Measurements from ENCODE around the gene REV3L. TPM values are rescaled to one million over a fixed set of nuclear protein-coding genes. Genes with fewer than 3 reads are reported as not detected.

The REV3L gene
- total RNA-seq, 2 experiments from 2014 or later: 29.2 to 30.0 TPM

- ATAC-seq: no peak
- H3K27me3 Mint-ChIP-seq (ENCODE audit: low read depth): no peaks in the 10 kb centered on the region
- peaks cover 11% of the 10 kb centered on the region for H3K36me3 Mint-ChIP-seq (ENCODE audit: low read depth)
- CTCF ChIA-PET: no interaction called here
- H3K4me1 Mint-ChIP-seq (ENCODE audit: low read depth): peaks cover 20% of the 10 kb centered on the region
- no peak for DNase-seq
- H3K27ac Mint-ChIP-seq: no peak overlapping the region
- POLR2A ChIA-PET: interaction anchor here (0.5 kb wide), 1 partner anchor 552 kb away, joined by 3 read pairs; no protein-coding TSS in a partner anchor
- no peak overlapping the region for H3K4me3 Mint-ChIP-seq
- peaks cover 3% of the 10 kb centered on the region for H3K9me3 Mint-ChIP-seq (ENCODE audit: insufficient read depth)
Measured at GRCh38 chr6:111439171-111439570, 43.8 kb downstream of the REV3L start.

DNA sequence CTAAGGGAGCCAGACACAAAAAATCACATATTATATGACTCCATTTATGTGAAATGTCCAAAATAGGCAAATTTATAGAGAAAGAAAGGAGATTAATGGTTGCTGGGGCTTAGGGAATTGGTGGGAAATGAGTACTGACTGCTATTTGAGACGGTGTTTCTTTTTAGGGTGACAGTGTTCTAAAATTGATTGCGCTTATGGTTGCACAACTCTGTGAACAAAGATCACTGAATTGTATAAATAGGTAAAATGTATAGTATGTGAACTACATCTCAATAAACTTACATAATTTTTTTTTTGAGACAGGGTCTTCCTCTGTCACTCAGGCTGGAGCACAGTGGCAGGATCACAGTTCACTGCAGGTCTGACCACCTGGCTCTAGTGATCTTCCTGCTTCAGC, 45.4 kb downstream of the REV3L start:
- CTCF ChIA-PET: no interaction called here

GRCh38 chr6:111432511-111432910, 50.5 kb downstream of the REV3L start:
- DNase-seq (no peak), ATAC-seq (no peak)
- H3K9me3 Mint-ChIP-seq (ENCODE audit: insufficient read depth): peaks cover 27% of the 10 kb centered on the region
- ChIA-PET CTCF (no interaction called here), POLR2A (no interaction called here)
- peaks cover 36% of the 10 kb centered on the region for H3K36me3 Mint-ChIP-seq (ENCODE audit: low read depth)
- no peak overlapping the region for H3K27ac Mint-ChIP-seq
- no peak overlapping the region for H3K4me3 Mint-ChIP-seq
- H3K27me3 Mint-ChIP-seq (ENCODE audit: low read depth): no peaks in the 10 kb centered on the region
- H3K4me1 Mint-ChIP-seq (ENCODE audit: low read depth): peaks cover 30% of the 10 kb centered on the region

More for the DNA sequence above, 45.4 kb downstream of the REV3L start:
- no peaks in the 10 kb centered on the region for H3K27me3 Mint-ChIP-seq (ENCODE audit: low read depth)
- peaks cover 10% of the 10 kb centered on the region for H3K36me3 Mint-ChIP-seq (ENCODE audit: low read depth)
- POLR2A ChIA-PET: no interaction called here
- peaks cover 25% of the 10 kb centered on the region for H3K4me1 Mint-ChIP-seq (ENCODE audit: low read depth)
- peaks cover 3% of the 10 kb centered on the region for H3K9me3 Mint-ChIP-seq (ENCODE audit: insufficient read depth)
- DNase-seq (no peak), ATAC-seq (no peak)
- H3K27ac Mint-ChIP-seq: no peak overlapping the region
- no peak overlapping the region for H3K4me3 Mint-ChIP-seq

GRCh38 chr6:111430605-111431376, 52.2 kb downstream of the REV3L start:
- Mint-ChIP-seq H3K27me3 (ENCODE audit: low read depth) (no peaks in the 10 kb centered on the region), H3K36me3 (ENCODE audit: low read depth) (peaks cover 39% of the 10 kb centered on the region)
- DNase-seq: no peak

DNA sequence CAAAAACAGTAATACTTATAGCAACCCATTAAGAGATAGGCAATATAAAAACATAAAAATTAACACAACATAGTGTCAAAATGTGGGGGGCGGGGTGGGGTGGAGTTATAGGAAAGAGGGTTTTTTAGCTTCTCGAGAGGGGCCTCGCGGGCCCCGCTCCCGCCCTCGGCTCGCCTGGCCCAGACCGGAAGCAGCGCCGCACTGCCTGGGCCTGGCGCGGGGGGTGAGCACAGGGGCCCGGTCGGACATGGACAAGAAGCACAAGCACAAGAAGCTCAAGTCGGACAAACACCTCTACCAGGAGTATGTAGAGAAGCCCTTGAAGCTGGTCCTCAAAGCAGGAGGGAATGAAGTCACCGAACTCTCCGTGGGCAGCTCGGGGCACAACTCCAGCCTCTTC, 53.4 kb downstream of the REV3L start:
- Mint-ChIP-seq H3K4me3 (no peak overlapping the region), H3K27me3 (ENCODE audit: low read depth) (no peaks in the 10 kb centered on the region), H3K4me1 (ENCODE audit: low read depth) (peaks cover 27% of the 10 kb centered on the region), H3K36me3 (ENCODE audit: low read depth) (peaks cover 32% of the 10 kb centered on the region), H3K9me3 (ENCODE audit: insufficient read depth) (peaks cover 25% of the 10 kb centered on the region), H3K27ac (no peak overlapping the region)
- POLR2A ChIA-PET: interaction anchor here (0.6 kb wide), 1 partner anchor 24 kb away, joined by 3 read pairs; no protein-coding TSS in a partner anchor
- DNase-seq: no peak
- no peak for ATAC-seq
- CTCF ChIA-PET: interaction anchor here (2.3 kb wide), 1 partner anchor 171 kb away, joined by 6 read pairs; a partner anchor contains a TSS

More at GRCh38 chr6:111430605-111431376, 52.2 kb downstream of the REV3L start:
- ChIA-PET CTCF (interaction anchor here (2.3 kb wide), 1 partner anchor 172 kb away, joined by 6 read pairs; a partner anchor contains a TSS), POLR2A (no interaction called here)
- peaks cover 28% of the 10 kb centered on the region for H3K9me3 Mint-ChIP-seq (ENCODE audit: insufficient read depth)
- peaks cover 32% of the 10 kb centered on the region for H3K4me1 Mint-ChIP-seq (ENCODE audit: low read depth)
- no peak overlapping the region for H3K4me3 Mint-ChIP-seq
- no peak overlapping the region for H3K27ac Mint-ChIP-seq
- no peak for ATAC-seq

- peaks cover 30% of the 10 kb centered on the region for H3K36me3 Mint-ChIP-seq (ENCODE audit: low read depth)
- peaks cover 30% of the 10 kb centered on the region for H3K4me1 Mint-ChIP-seq (ENCODE audit: low read depth)
- no peak for ATAC-seq
- ChIA-PET CTCF (interaction anchor here (2.3 kb wide), 1 partner anchor 170 kb away, joined by 6 read pairs; a partner anchor contains a TSS), POLR2A (interaction anchor here (0.6 kb wide), 1 partner anchor 23 kb away, joined by 3 read pairs; no protein-coding TSS in a partner anchor)
- H3K4me3 Mint-ChIP-seq: no peak overlapping the region
- H3K9me3 Mint-ChIP-seq (ENCODE audit: insufficient read depth): peaks cover 25% of the 10 kb centered on the region
- H3K27ac Mint-ChIP-seq: no peak overlapping the region
- no peak for DNase-seq
- no peaks in the 10 kb centered on the region for H3K27me3 Mint-ChIP-seq (ENCODE audit: low read depth)
Measured at GRCh38 chr6:111428811-111429210, 54.2 kb downstream of the REV3L start.

DNA sequence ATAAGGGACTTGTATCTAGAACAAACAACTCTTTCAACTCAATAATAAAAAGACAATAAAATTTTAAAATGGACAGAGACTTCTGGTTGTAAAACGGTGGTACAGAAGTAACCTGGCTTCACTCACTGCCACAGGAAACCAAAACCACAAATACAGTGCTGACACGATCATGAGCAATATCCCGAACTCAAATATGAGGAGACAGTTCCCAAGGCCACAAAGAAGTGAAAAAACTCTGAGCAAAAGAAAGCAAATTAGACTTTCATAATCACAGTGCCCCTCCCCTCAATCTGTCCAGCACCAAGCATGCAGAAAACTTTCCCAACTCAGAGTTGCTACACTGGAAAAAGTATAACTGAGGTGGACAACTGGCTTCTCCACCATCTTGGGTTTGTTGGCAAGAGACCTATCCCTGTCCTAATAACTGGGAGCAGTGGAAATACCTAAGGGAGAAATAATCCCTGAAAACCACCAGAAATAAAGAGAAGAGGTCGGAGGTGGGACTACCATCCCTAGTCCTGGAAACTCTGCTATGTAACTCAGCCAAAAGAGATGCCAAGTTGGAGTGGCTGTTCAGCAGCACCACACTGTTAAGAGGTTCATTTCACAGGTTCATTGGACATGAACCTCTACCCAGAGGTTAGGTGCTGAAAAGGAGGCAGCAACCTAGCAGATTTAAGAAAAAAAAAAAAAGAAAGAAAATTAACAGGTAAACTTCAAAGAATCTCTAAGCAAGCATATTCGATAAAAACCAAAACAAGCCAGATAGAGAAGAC, 55.5 kb downstream of the REV3L start:
- Mint-ChIP-seq H3K27ac (peak overlapping the region; percentile 47), H3K4me3 (peak overlapping the region; percentile 44), H3K36me3 (ENCODE audit: low read depth) (peaks cover 30% of the 10 kb centered on the region), H3K27me3 (ENCODE audit: low read depth) (no peaks in the 10 kb centered on the region), H3K4me1 (ENCODE audit: low read depth) (peaks cover 30% of the 10 kb centered on the region), H3K9me3 (ENCODE audit: insufficient read depth) (peaks cover 25% of the 10 kb centered on the region)
- CTCF ChIA-PET: no interaction called here
- POLR2A ChIA-PET: no interaction called here
- DNase-seq: peak; percentile 41
- peak; percentile 80 for ATAC-seq

DNA sequence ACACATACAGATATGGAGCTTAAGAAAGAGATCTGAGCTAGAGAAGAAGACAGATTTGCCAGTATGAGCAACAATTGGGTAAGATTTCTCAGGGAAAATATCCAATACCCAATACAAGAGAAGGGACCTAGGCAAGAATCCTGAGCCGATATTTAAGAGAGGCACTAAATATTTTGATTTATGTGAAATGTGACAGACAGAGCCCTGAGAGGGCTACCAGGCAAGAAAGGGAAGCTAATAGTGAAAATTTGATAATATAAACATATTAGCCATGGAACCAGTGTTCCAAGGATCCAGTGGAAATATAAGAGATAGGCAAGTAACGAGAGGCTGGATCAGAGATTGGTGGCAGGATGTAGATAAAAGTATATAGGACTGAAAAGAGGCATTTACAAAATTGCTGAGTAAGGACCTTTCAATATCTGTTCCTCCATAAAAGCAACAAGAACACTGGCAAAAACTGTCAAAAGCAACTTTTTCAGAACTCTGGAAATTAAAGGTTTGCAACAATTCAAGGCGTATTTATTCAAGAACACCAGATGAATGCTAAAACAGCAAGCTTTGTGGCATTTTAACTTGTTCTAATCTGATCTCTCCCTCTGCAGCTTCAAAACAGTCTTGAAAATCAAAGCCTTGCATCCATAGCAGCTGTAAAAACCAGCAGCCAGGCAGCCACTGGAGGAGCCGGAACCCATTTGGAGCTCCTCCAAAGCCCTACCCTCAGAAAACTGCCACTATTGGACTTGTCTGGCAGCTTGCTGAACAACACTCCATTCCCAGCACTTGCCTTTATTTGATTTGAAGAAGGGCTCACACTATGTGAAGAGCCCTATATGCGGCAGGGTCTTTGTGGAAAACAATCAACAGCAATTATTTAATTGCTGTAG, 58.8 kb downstream of the REV3L start:
- ATAC-seq (no peak), DNase-seq (no peak)
- no peaks in the 10 kb centered on the region for H3K27me3 Mint-ChIP-seq (ENCODE audit: low read depth)
- H3K4me1 Mint-ChIP-seq (ENCODE audit: low read depth): peaks cover 23% of the 10 kb centered on the region
- POLR2A ChIA-PET: interaction anchor here (1.4 kb wide), 1 partner anchor 17 kb away, joined by 4 read pairs; no protein-coding TSS in a partner anchor
- H3K4me3 Mint-ChIP-seq: no peak overlapping the region
- H3K27ac Mint-ChIP-seq: no peak overlapping the region
- peaks cover 18% of the 10 kb centered on the region for H3K36me3 Mint-ChIP-seq (ENCODE audit: low read depth)
- H3K9me3 Mint-ChIP-seq (ENCODE audit: insufficient read depth): peaks cover 18% of the 10 kb centered on the region
- CTCF ChIA-PET: interaction anchor here (1.1 to 1.8 kb wide), 2 partner anchors 54 to 165 kb away, joined by 5 to 7 read pairs; a partner anchor contains a TSS

GRCh38 chr6:111423055-111423633, 59.9 kb downstream of the REV3L start:
- Mint-ChIP-seq H3K4me3 (no peak overlapping the region), H3K36me3 (ENCODE audit: low read depth) (peaks cover 8% of the 10 kb centered on the region), H3K4me1 (ENCODE audit: low read depth) (peaks cover 23% of the 10 kb centered on the region), H3K27ac (no peak overlapping the region), H3K27me3 (ENCODE audit: low read depth) (no peaks in the 10 kb centered on the region), H3K9me3 (ENCODE audit: insufficient read depth) (peaks cover 8% of the 10 kb centered on the region)
- POLR2A ChIA-PET: no interaction called here
- DNase-seq (no peak), ATAC-seq (no peak)
- CTCF ChIA-PET: interaction anchor here (1.8 kb wide), 1 partner anchor 55 kb away, joined by 7 read pairs; no protein-coding TSS in a partner anchor

GRCh38 chr6:111418971-111419693, 63.9 kb downstream of the REV3L start:
- ATAC-seq (no peak), DNase-seq (no peak)
- Mint-ChIP-seq H3K27ac (no peak overlapping the region), H3K27me3 (ENCODE audit: low read depth) (no peaks in the 10 kb centered on the region), H3K9me3 (ENCODE audit: insufficient read depth) (no peaks in the 10 kb centered on the region), H3K36me3 (ENCODE audit: low read depth) (no peaks in the 10 kb centered on the region), H3K4me3 (no peak overlapping the region), H3K4me1 (ENCODE audit: low read depth) (peaks cover 6% of the 10 kb centered on the region)
- POLR2A ChIA-PET: interaction anchor here (0.6 kb wide), 1 partner anchor 174 kb away, joined by 3 read pairs; no protein-coding TSS in a partner anchor
- CTCF ChIA-PET: no interaction called here
